Smooth muscle cell (in vitro differentiated cells): ENCODE measurements around the gene SP100. TPM values are rescaled to one million over a fixed set of nuclear protein-coding genes. Genes with fewer than 3 reads are reported as not detected.

Experiments
- DNase-seq: peaks from one replicate; lab custom pipeline; 2025; ENCODE audit not compliant: unreplicated experiment; lab: John Stamatoyannopoulos, UW
- H2AFZ ChIP-seq: fragments of 200-600 bp; sonication (generic); 2 replicates; pipeline ENCODE4 v1.6.0; 2016; ENCODE audit warnings: antibody characterized with exemption, low read depth, mild to moderate bottlenecking
- H3F3A ChIP-seq: fragments of 200-600 bp; sonication (generic); 2 replicates; pipeline ENCODE4 v1.6.0; 2017; ENCODE audit warnings: antibody characterized with exemption, low read depth
- H3K27ac ChIP-seq: fragments of 200-600 bp; sonication (generic); 2 replicates; pipeline ENCODE4 v1.5.1; 2016; ENCODE audit warnings: low read depth, mild to moderate bottlenecking
- H3K27me3 ChIP-seq: fragments of 200-600 bp; sonication (generic); 2 replicates; pipeline ENCODE4 v1.6.1; 2016; ENCODE audit warnings: low read depth, mild to moderate bottlenecking
- H3K36me3 ChIP-seq: fragments of 200-600 bp; sonication (generic); 2 replicates; pipeline ENCODE4 v1.5.1; 2016; ENCODE audit warnings: low read depth
- H3K4me1 ChIP-seq: fragments of 200-600 bp; sonication (generic); 2 replicates; pipeline ENCODE4 v1.5.1; 2016; ENCODE audit warnings: low read depth
- H3K4me2 ChIP-seq: fragments of 200-600 bp; sonication (generic); 2 replicates; pipeline ENCODE4 v1.6.0; 2016; ENCODE audit warnings: mild to moderate bottlenecking
- H3K4me3 ChIP-seq: fragments of 200-600 bp; sonication (generic); 2 replicates; pipeline ENCODE4 v1.5.1; 2016; ENCODE audit warnings: mild to moderate bottlenecking
- H3K79me2 ChIP-seq: fragments of 200-600 bp; sonication (generic); 2 replicates; pipeline ENCODE4 v1.6.0; 2016; ENCODE audit warnings: low read depth, mild to moderate bottlenecking
- H3K9ac ChIP-seq: fragments of 200-600 bp; sonication (generic); 2 replicates; pipeline ENCODE4 v1.6.0; 2016; ENCODE audit warnings: low read depth
- H3K9me3 ChIP-seq: fragments of 200-600 bp; sonication (generic); replicated peaks from 2 replicates; pipeline ENCODE4 v1.5.1; 2016; ENCODE audit warnings: low read depth
- H4K20me1 ChIP-seq: fragments of 200-600 bp; sonication (generic); 2 replicates; pipeline ENCODE4 v1.6.0; 2016; ENCODE audit warnings: low read depth
- CTCF ChIP-seq: fragments of 200-600 bp; sonication (generic); IDR thresholded peaks from 2 replicates; pipeline ENCODE4 v1.5.1; 2017; ENCODE audit warnings: borderline replicate concordance, mild to moderate bottlenecking, antibody characterized with exemption; ENCODE audit not compliant: insufficient read depth, poor library complexity, severe bottlenecking
- WGBS: methylation state at CpG from one replicate; pipeline ENCODE4 v1.1.7; 2016; ENCODE audit warnings: low lambda C conversion rate; 5-methylcytosine and 5-hydroxymethylcytosine counted together
- polyA plus RNA-seq: library from polyadenylated mRNA; unstranded; fragments of >200 nt; fragmentation: Nextera tagmentation; extraction: Ambion mirVana; gene quantifications from 2 replicates; pipeline ENCODE4 v1.2.1, GENCODE V29; 2016
- small RNA-seq: library from RNA; depleted of rRNA; stranded (forward); fragments of <200 nt; gene quantifications from one replicate; pipeline ENCODE3, GENCODE V24; 2014
- total RNA-seq: library from RNA; depleted of rRNA; stranded (reverse); fragments of >200 nt; gene quantifications from 2 replicates; pipeline ENCODE4 v1.2.3, GENCODE V29; 2014

SP100 gene
- total and polyA plus RNA-seq, 2 experiments from 2014 or later = 14.7 to 15.5 TPM

- no peaks in the 10 kb centered on the region for H3K27me3 ChIP-seq
- 86% methylated on average over 3 of the region's 3 CpGs for WGBS
- H3K9ac ChIP-seq = no peak overlapping the region
- H3K79me2 ChIP-seq = no peaks in the 10 kb centered on the region
- no peak overlapping the region for H2AFZ ChIP-seq
- H3K9me3 ChIP-seq = no peaks in the 10 kb centered on the region
- DNase-seq = no peak
- H3K4me3 ChIP-seq = no peak overlapping the region
- H3K4me2 ChIP-seq = no peak overlapping the region
- no peaks in the 10 kb centered on the region for H3K4me1 ChIP-seq
- no peaks in the 10 kb centered on the region for H3F3A ChIP-seq
- no peak for TF ChIP-seq CTCF
- H3K27ac ChIP-seq = no peak overlapping the region
- H4K20me1 ChIP-seq = no peaks in the 10 kb centered on the region
- no peaks in the 10 kb centered on the region for H3K36me3 ChIP-seq
Measured at GRCh38 chr2:230590333-230590732, 174.3 kb downstream of the SP100 start.

GRCh38 chr2:230591850-230592249, 175.8 kb downstream of the SP100 start:
- no peaks in the 10 kb centered on the region for H3K79me2 ChIP-seq
- no peaks in the 10 kb centered on the region for H4K20me1 ChIP-seq
- WGBS = 86% methylated on average over 5 of the region's 6 CpGs
- H2AFZ ChIP-seq = no peak overlapping the region
- no peak overlapping the region for H3K4me3 ChIP-seq
- H3K9ac ChIP-seq = no peak overlapping the region
- no peaks in the 10 kb centered on the region for H3K9me3 ChIP-seq
- H3K4me1 ChIP-seq = no peaks in the 10 kb centered on the region
- H3K4me2 ChIP-seq = no peak overlapping the region
- no peaks in the 10 kb centered on the region for H3K36me3 ChIP-seq
- H3K27ac ChIP-seq = no peak overlapping the region
- no peak for DNase-seq
- H3F3A ChIP-seq = no peaks in the 10 kb centered on the region
- H3K27me3 ChIP-seq = no peaks in the 10 kb centered on the region
- no peak for TF ChIP-seq CTCF

GRCh38 chr2:230592775-230593174, 176.8 kb downstream of the SP100 start:
- H3K9ac ChIP-seq = no peak overlapping the region
- H2AFZ ChIP-seq = no peak overlapping the region

More at GRCh38 chr2:230592775-230593174, 176.8 kb downstream of the SP100 start:
- H4K20me1 ChIP-seq = no peaks in the 10 kb centered on the region
- TF ChIP-seq CTCF = no peak
- no peaks in the 10 kb centered on the region for H3K36me3 ChIP-seq
- WGBS = 92% methylated on average over 4 of the region's 4 CpGs
- H3K4me3 ChIP-seq = no peak overlapping the region
- no peak overlapping the region for H3K4me2 ChIP-seq
- H3K79me2 ChIP-seq = no peaks in the 10 kb centered on the region
- H3K4me1 ChIP-seq = no peaks in the 10 kb centered on the region
- H3K27me3 ChIP-seq = no peaks in the 10 kb centered on the region
- no peak overlapping the region for H3K27ac ChIP-seq
- DNase-seq = no peak
- H3F3A ChIP-seq = no peaks in the 10 kb centered on the region
- no peaks in the 10 kb centered on the region for H3K9me3 ChIP-seq

Small RNA genes lying within 50 kb of the gene (small RNA-seq; reads per million reads assigned to genes)
- gene HMGB1P3 (not detected), gene RN7SL834P (not detected), gene RNU6-451P (not detected)

Other genes starting within 250 kb of the SP100 start
- gene SP110, start 196.2 kb upstream of the SP100 start, total RNA-seq = 3.2 and 12.7 TPM in 2 replicates
- gene SP110, start 196.2 kb upstream of the SP100 start, polyA plus RNA-seq = 5.6 and 8.1 TPM in 2 replicates
- gene SP140, start 190.5 kb upstream of the SP100 start, total RNA-seq = 0.04 TPM in 1 of 2 replicates, not detected in the other
- not detected in 2 replicates for gene SP140, start 190.5 kb upstream of the SP100 start, polyA plus RNA-seq
- gene SP140L, start 89.0 kb upstream of the SP100 start, total RNA-seq = 0.90 and 1.2 TPM in 2 replicates
- 1.6 and 2.4 TPM in 2 replicates for gene SP140L, start 89.0 kb upstream of the SP100 start, polyA plus RNA-seq